Osteocyte (in vitro differentiated cells): ENCODE data around the gene PSEN1. TPM values are rescaled to one million over a fixed set of nuclear protein-coding genes. Genes with fewer than 3 reads are reported as not detected.
A peak's percentile ranks its signal among the peaks of the same experiment; 100 is the strongest.

Experiments used
- DNase-seq: peaks from one replicate; pipeline ENCODE4 v3.0.0; 2021; ENCODE audit warnings: mixed read lengths; ENCODE audit not compliant: unreplicated experiment; ENCODE audit errors: extremely low spot score
- H3K27ac Mint-ChIP-seq: one replicate; pipeline ENCODE4 v1.8.0; 2021; ENCODE audit warnings: mild to moderate bottlenecking, mixed read lengths; ENCODE audit not compliant: unreplicated experiment
- H3K27me3 Mint-ChIP-seq: one replicate; pipeline ENCODE4 v1.8.0; 2021; ENCODE audit warnings: mixed read lengths; ENCODE audit not compliant: unreplicated experiment
- H3K36me3 Mint-ChIP-seq: one replicate; pipeline ENCODE4 v1.8.0; 2021; ENCODE audit warnings: mixed read lengths; ENCODE audit not compliant: unreplicated experiment
- H3K4me1 Mint-ChIP-seq: one replicate; pipeline ENCODE4 v1.8.0; 2021; ENCODE audit warnings: mixed read lengths; ENCODE audit not compliant: unreplicated experiment
- H3K4me3 Mint-ChIP-seq: one replicate; pipeline ENCODE4 v1.8.0; 2021; ENCODE audit warnings: mild to moderate bottlenecking, moderate library complexity, mixed read lengths; ENCODE audit not compliant: unreplicated experiment
- H3K9me3 Mint-ChIP-seq: one replicate; pipeline ENCODE4 v1.8.0; 2021; ENCODE audit warnings: mixed read lengths; ENCODE audit not compliant: unreplicated experiment
- total RNA-seq: library from RNA; stranded (reverse); gene quantifications from 2 replicates; pipeline ENCODE4 v1.2.1, GENCODE V29; 2021
- TF ChIP-seq, protein P1 (sequence below): fragments of 200-600 bp; sonication (generic); IDR thresholded peaks from 2 replicates; pipeline ENCODE4 v1.5.0; 2021; ENCODE audit warnings: antibody characterized with exemption, mild to moderate bottlenecking, moderate library complexity

Gene PSEN1
- total RNA-seq, 1 donor from 2014 or later: 64.4 TPM

DNA sequence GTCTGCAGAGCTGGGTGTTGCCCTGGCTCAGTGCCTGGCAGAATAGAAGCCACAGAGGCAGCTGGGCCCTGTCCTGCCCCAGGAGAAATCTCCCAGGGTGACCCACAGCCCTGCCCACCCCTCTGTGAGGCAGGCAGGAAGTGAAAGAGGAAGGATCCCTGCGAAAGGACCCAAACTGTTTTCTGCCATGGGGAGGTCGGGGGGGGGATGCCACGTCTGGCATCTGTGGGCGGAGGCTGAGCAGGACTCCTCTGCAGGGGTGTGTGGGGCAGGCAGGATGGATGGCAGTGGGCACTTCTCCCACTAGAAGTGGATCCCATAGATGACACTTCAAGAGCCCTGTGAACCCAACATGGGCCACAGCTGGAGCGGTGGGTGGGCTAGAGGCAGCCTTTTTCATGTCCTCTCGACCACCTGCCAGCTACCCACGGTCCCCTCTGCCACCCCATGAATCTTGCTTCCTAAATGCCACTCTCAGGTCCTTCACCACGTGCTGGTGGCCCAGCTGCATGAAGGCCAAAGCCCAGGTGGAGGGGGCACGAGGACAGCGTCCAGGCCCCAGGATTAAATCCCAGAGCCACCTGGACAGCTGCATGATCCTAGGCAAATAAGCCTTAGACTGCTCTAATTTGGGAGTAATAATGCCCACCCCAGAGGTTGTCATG, 104.6 kb downstream of the PSEN1 start:
- TF ChIP-seq, protein P1, sequence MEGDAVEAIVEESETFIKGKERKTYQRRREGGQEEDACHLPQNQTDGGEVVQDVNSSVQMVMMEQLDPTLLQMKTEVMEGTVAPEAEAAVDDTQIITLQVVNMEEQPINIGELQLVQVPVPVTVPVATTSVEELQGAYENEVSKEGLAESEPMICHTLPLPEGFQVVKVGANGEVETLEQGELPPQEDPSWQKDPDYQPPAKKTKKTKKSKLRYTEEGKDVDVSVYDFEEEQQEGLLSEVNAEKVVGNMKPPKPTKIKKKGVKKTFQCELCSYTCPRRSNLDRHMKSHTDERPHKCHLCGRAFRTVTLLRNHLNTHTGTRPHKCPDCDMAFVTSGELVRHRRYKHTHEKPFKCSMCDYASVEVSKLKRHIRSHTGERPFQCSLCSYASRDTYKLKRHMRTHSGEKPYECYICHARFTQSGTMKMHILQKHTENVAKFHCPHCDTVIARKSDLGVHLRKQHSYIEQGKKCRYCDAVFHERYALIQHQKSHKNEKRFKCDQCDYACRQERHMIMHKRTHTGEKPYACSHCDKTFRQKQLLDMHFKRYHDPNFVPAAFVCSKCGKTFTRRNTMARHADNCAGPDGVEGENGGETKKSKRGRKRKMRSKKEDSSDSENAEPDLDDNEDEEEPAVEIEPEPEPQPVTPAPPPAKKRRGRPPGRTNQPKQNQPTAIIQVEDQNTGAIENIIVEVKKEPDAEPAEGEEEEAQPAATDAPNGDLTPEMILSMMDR: no peak
- DNase-seq: no peak
- Mint-ChIP-seq H3K4me3 (no peak overlapping the region), H3K27ac (peak overlapping the region; percentile 27), H3K36me3 (no peaks in the 10 kb centered on the region), H3K9me3 (no peaks in the 10 kb centered on the region), H3K27me3 (no peaks in the 10 kb centered on the region), H3K4me1 (peaks cover 61% of the 10 kb centered on the region)

DNA sequence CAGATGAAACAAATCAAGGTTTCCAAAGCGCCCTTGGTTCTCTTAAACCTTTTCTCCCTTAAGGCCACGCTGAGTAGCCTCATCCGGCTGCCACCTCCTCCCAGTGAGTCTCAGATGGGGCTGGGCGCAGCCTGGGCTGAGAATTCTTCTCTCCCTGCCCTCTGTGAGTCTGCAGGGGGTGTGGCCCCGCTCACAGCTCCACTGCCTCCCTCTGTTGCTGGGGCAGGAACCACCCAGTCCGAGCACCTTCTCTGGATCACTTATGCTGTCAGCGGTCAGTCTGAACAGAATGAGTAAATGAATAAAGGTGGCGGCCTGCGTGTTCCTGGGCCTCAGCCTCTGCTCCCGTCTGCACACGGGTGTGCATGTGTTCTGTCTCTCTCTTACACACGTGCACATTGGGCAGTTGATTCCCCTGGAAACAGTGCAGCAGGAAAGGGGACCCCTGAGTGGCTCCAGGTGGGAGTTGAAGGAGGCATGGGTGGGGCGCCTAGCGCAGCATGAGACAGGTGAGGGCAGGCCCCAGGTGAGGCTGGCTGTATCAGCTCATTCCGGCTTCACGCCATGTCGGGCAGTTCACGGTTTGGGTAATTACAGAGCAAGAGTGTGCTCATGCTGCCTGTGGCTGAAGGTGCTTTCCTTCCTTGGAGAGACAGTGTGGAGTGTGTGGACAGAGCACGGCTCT, 105.3 kb downstream of the PSEN1 start:
- H3K4me3 Mint-ChIP-seq: no peak overlapping the region
- peaks cover 56% of the 10 kb centered on the region for H3K4me1 Mint-ChIP-seq
- TF ChIP-seq, protein P1: no peak
- peaks cover 3% of the 10 kb centered on the region for H3K36me3 Mint-ChIP-seq
- no peaks in the 10 kb centered on the region for H3K27me3 Mint-ChIP-seq
- peak overlapping the region; percentile 53 for H3K27ac Mint-ChIP-seq
- H3K9me3 Mint-ChIP-seq: no peaks in the 10 kb centered on the region
- DNase-seq: no peak

- Mint-ChIP-seq H3K36me3 (peaks cover 9% of the 10 kb centered on the region), H3K9me3 (no peaks in the 10 kb centered on the region), H3K27ac (no peak overlapping the region), H3K27me3 (no peaks in the 10 kb centered on the region), H3K4me3 (no peak overlapping the region), H3K4me1 (peaks cover 53% of the 10 kb centered on the region)
- DNase-seq: no peak
- TF ChIP-seq, protein P1: no peak
These were observed 106.1 kb downstream of the PSEN1 start for GRCh38 chr14:73242357-73242901.

- no peak for DNase-seq
- no peaks in the 10 kb centered on the region for H3K9me3 Mint-ChIP-seq
- H3K36me3 Mint-ChIP-seq: peaks cover 11% of the 10 kb centered on the region
- peaks cover 55% of the 10 kb centered on the region for H3K4me1 Mint-ChIP-seq
- H3K27me3 Mint-ChIP-seq: no peaks in the 10 kb centered on the region
- no peak overlapping the region for H3K4me3 Mint-ChIP-seq
- TF ChIP-seq, protein P1: no peak
- H3K27ac Mint-ChIP-seq: no peak overlapping the region
These were observed 107.0 kb downstream of the PSEN1 start for GRCh38 chr14:73243341-73243740.

- TF ChIP-seq, protein P1: no peak
- DNase-seq: no peak
- Mint-ChIP-seq H3K9me3 (no peaks in the 10 kb centered on the region), H3K4me3 (no peak overlapping the region), H3K27me3 (no peaks in the 10 kb centered on the region), H3K27ac (no peak overlapping the region), H3K4me1 (peaks cover 51% of the 10 kb centered on the region), H3K36me3 (peaks cover 11% of the 10 kb centered on the region)
These were observed 107.4 kb downstream of the PSEN1 start for GRCh38 chr14:73243748-73244147.
